H1 (cell line): ENCODE measurements around the gene STX7. TPM values are rescaled to one million over a fixed set of nuclear protein-coding genes. Genes with fewer than 3 reads are reported as not detected.

Experiments
- CEBPB ChIP-seq: IDR thresholded peaks from 2 replicates; pipeline ENCODE4 v1.6.1; 2012; ENCODE audit warnings: low read depth, low read length
- E2F6 ChIP-seq: IDR thresholded peaks from 2 replicates; pipeline ENCODE4 v1.6.1; 2012; ENCODE audit warnings: inconsistent platforms
- SIX5 ChIP-seq: IDR thresholded peaks from 2 replicates; pipeline ENCODE4 v1.6.1; 2011; ENCODE audit warnings: mild to moderate bottlenecking, low read depth, low read length
- TAF7 ChIP-seq: optimal IDR thresholded peaks from 2 replicates; pipeline ENCODE3; 2011; ENCODE audit warnings: low read depth, mild to moderate bottlenecking, inconsistent platforms, low read length, moderate library complexity, borderline replicate concordance
- polyA plus RNA-seq, 7 experiments: library from polyadenylated mRNA; depleted of rRNA in 3 of 7; stranded (reverse) in 5 of 7; unstranded in 2 of 7; fragments of >200 nt in 5 of 7; fragments of 200-250 nt in 2 of 7; gene quantifications; 1 replicate in 5 of 7; 2 replicates in 1 of 7; 4 replicates in 1 of 7; pipeline versions ENCODE4 v1.2.1 to v1.2.3, GENCODE V29; 2011 to 2013; ENCODE audit warnings: missing spikeins in 2 of 7, mixed read lengths in 2 of 7
- total RNA-seq: library from RNA; stranded (reverse); fragmentation: NEBNext Ultra II Directional; extraction: Animal tissue kit (Norgen Biotek cat#: 25700); gene quantifications from 2 replicates; pipeline ENCODE4 v1.2.1, GENCODE V29; 2021

STX7 gene
- total and polyA plus RNA-seq, 2 of the 8 experiments (the other 6 are each of a cell fraction or from before 2014, with no cell fraction given), result 5.7 to 27.9 TPM

GRCh38 chr6:132537977-132538376, 25.1 kb upstream of the STX7 start, which contains the start of gene TAAR9 (continued):
- no peak for TF ChIP-seq TAF7
- no peak for TF ChIP-seq SIX5
- no peak for TF ChIP-seq CEBPB
- TF ChIP-seq E2F6, result no peak
